ENCODE results near the gene DCBLD1.
"Not testable (repeated sequence)": the region's sequence is repeated elsewhere in the genome, so short reads cannot be mapped to it uniquely, and the experiment has no call there.

DCBLD1 gene

DNA sequence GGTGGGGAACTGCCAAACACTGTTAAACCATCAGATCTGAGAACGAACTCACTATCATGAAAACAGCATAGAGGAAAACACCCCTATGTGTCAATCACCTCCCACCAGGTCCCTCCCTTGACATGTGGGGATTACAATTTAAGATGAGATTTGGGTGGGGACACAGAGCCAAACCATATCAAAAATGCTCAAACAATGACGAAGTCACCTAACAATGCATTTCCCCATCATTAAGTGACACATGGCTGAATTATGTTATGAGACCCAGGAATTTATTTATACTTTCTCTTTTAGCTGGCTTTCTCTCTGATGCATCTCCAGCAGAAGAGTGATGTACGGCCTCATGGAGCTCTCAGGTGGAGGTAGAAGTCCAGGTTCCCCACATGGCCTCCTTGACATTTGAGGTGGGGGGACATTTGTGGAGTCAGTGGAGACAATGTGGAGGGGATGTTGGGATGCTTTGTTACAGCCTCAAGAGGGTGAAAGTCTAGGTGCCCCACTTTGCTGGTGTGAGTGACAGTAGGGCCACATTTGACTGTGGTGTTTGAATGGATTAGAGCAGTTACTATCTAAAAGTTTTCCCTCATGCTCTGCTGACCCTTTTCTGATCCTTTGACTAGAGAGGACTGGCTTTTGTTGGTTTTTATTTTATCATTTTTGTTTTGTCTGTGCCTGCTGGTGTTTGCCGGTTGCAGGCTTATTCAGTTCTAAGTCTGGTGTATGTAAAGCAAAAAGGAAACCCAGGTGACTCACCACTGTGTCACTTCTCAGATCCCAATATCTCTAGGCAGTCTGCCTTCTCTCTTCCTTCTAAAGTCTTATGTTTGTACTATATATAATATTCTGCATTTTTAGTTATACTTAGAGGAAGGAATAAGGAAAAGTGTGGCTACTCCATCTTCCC lies 18.5 kb upstream of the DCBLD1 start:
- TF ChIP-seq, protein P1, sequence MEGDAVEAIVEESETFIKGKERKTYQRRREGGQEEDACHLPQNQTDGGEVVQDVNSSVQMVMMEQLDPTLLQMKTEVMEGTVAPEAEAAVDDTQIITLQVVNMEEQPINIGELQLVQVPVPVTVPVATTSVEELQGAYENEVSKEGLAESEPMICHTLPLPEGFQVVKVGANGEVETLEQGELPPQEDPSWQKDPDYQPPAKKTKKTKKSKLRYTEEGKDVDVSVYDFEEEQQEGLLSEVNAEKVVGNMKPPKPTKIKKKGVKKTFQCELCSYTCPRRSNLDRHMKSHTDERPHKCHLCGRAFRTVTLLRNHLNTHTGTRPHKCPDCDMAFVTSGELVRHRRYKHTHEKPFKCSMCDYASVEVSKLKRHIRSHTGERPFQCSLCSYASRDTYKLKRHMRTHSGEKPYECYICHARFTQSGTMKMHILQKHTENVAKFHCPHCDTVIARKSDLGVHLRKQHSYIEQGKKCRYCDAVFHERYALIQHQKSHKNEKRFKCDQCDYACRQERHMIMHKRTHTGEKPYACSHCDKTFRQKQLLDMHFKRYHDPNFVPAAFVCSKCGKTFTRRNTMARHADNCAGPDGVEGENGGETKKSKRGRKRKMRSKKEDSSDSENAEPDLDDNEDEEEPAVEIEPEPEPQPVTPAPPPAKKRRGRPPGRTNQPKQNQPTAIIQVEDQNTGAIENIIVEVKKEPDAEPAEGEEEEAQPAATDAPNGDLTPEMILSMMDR (conservative IDR thresholded peaks at IDR 0.05; ENCODE audit: control insufficient read depth, insufficient read depth, low read depth, low read length): no peak
- peak; percentile 75 for DNase-seq (ENCODE audit: low read depth)
- no peak overlapping the region for H3K4me3 ChIP-seq (ENCODE audit: control insufficient read depth, low read depth, low read length)

DNA sequence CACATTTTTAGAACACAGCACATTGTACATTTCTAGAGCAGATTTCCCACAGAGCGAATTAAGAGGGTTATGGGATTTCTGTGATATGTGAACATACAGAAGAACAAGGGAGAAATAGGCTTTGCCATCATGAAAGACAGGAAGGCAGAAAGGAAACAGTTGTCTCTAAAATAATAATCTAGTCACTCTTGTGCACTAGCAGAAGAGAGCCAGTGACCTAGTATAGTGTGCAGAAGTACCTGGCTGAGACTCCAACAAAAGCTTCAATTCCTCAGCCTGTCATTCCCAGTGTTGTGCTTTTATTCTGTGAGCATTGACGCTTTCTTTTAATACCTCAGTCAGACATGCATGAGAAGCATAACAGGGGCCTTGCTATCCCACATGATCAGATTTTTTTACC lies 17.8 kb upstream of the DCBLD1 start:
- DNase-seq (ENCODE audit: low read depth): no peak
- TF ChIP-seq, protein P1 (conservative IDR thresholded peaks at IDR 0.05; ENCODE audit: control insufficient read depth, insufficient read depth, low read depth, low read length): no peak

DNA sequence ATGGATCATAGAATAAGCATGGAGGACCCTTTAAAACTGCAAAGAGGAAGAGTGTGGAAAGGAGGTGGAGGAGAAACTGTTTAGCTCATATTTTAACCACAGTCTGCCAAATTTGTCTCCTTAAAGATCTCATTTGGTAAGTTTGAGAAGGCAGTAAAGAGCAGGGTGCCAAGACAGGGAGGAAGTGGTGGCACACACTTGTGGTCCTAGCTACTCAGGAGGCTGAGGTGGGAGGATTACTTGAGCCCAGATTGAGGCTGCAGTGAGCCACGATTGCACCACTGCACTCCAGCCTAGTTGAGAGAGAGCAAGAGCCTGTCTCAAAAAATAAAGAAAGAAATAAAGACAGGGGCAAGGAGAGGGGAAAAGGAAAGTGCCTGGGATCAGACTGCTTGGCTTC lies 16.8 kb upstream of the DCBLD1 start:
- DNase-seq (ENCODE audit: low read depth): no peak
- no peak overlapping the region for H3K4me3 ChIP-seq (ENCODE audit: control insufficient read depth, low read depth, low read length)
- TF ChIP-seq, protein P1 (conservative IDR thresholded peaks at IDR 0.05; ENCODE audit: control insufficient read depth, insufficient read depth, low read depth, low read length): no peak

More for the DNA sequence above, 17.8 kb upstream of the DCBLD1 start:
- H3K4me3 ChIP-seq (ENCODE audit: control insufficient read depth, low read depth, low read length): no peak overlapping the region

DNA sequence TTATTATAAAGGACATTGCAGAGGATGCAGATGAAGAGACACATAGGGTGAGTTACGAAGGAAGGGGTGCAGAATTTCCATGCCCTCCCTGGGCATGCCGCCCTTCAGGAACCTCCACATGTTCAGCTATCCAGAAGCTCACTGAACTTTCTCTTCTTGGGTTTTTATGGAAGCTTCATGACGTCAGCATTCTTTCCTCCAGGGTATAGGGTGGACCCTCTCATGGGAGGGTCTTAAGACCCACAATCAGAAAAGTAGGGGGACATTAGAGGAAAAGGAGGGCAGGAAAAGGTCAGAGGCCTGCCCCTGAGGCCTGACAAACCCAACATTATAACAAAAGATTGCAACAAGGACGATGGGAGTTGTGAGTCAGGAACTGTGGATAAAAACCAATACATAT lies 14.6 kb upstream of the DCBLD1 start:
- TF ChIP-seq, protein P1 (conservative IDR thresholded peaks at IDR 0.05; ENCODE audit: control insufficient read depth, insufficient read depth, low read depth, low read length): no peak
- no peak for DNase-seq (ENCODE audit: low read depth)
- H3K4me3 ChIP-seq (ENCODE audit: control insufficient read depth, low read depth, low read length): no peak overlapping the region

DNA sequence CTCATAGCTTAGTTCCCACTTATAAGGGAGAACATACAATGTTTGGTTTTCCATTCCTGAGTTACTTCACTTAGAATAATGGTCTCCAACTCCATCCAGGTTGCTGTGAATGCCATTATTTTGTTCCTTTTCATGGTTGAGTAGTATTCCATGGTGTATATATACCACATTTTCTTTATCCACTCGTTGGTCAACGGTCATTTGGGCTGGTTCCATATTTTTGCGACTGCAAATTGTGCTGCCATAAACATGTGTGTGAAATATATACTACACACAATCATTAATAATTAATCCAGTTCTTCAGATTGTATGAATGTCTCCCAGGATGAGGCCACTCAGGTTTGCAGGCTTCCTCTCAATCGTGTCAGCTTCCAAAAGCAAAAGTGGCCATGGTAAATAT lies 13.9 kb upstream of the DCBLD1 start:
- DNase-seq (ENCODE audit: low read depth): not testable (repeated sequence)

DNA sequence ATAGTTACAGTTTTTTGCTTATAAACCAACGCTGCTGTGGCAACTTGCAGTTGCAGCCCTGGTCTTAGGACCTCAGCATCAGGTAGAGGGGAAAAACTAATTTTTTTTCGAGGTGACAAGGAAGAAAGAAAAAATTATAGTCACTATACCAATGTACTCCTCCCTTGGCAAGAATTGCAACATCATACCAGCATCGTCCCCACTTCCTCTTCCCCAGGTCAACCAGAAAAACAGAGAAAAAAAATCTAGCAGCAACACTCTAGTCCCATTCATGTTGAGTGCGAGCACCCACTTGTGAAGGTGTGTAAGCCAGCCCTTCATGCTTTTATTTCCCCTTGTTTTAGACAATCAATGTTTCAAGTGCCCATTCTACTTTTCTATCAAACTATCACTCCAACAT lies 13.1 kb upstream of the DCBLD1 start:
- TF ChIP-seq, protein P1 (conservative IDR thresholded peaks at IDR 0.05; ENCODE audit: control insufficient read depth, insufficient read depth, low read depth, low read length): no peak
- DNase-seq (ENCODE audit: low read depth): no peak
- H3K4me3 ChIP-seq (ENCODE audit: control insufficient read depth, low read depth, low read length): no peak overlapping the region

More for the DNA sequence above, 13.9 kb upstream of the DCBLD1 start:
- not testable (repeated sequence) for H3K4me3 ChIP-seq (ENCODE audit: control insufficient read depth, low read depth, low read length)

DNA sequence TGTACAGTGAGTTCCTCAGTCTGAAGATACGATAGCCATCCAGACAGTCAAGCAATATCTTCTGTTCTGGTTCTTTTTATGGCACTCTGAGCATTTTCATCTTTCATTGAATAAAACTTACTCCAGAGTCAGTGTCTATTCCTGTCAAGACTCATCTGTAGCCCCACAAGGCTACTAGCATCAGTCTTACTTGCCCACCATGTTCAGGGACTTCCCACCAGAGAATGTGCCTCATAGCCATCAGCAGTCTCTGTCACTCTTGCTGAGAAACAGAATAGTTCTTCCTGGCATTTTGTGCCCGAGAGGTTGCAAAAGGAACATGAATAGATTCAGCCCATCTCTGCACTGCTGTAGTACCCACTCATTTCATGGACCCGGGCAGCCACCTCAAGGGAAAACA lies 12.7 kb upstream of the DCBLD1 start:
- DNase-seq (ENCODE audit: low read depth): no peak
- TF ChIP-seq, protein P1 (conservative IDR thresholded peaks at IDR 0.05; ENCODE audit: control insufficient read depth, insufficient read depth, low read depth, low read length): no peak
- H3K4me3 ChIP-seq (ENCODE audit: control insufficient read depth, low read depth, low read length): no peak overlapping the region
